GM18868 (cell line): ENCODE data around the gene ASCL1.
A peak's percentile ranks its signal among the peaks of the same experiment; 100 is the strongest.

Experiments
- ATAC-seq: cut with Tn5 transposase; IDR thresholded peaks from one replicate; pipeline ENCODE4 v1.9.1; 2021; ENCODE audit warnings: mild to moderate bottlenecking, moderate library complexity; ENCODE audit not compliant: unreplicated experiment

Gene ASCL1

DNA sequence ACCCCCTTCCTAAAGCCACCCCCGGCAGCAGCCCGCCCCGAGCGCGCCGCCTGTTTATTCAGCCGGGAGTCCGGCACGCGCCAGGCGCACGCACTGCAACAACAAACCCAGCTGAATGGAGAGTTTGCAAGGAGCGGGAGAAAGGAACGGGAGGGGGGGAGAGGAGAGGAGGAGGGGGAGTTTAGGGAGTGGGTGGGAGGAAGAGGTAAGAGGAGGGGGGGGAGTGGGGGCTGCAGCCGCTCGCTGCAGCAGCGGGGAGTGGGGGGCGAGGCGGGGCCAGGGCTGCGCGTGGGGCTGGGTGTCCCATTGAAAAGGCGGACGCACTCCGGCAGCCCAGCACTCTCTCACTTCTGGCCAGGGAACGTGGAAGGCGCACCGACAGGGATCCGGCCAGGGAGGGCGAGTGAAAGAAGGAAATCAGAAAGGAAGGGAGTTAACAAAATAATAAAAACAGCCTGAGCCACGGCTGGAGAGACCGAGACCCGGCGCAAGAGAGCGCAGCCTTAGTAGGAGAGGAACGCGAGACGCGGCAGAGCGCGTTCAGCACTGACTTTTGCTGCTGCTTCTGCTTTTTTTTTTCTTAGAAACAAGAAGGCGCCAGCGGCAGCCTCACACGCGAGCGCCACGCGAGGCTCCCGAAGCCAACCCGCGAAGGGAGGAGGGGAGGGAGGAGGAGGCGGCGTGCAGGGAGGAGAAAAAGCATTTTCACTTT, at the start of gene ASCL1:
ASCL1 (plus strand) TSS at position 336 of the 712 bp plus-strand sequence. CDS start 571 bp downstream, outside the sequence.
- peak; percentile 35 for ATAC-seq

DNA sequence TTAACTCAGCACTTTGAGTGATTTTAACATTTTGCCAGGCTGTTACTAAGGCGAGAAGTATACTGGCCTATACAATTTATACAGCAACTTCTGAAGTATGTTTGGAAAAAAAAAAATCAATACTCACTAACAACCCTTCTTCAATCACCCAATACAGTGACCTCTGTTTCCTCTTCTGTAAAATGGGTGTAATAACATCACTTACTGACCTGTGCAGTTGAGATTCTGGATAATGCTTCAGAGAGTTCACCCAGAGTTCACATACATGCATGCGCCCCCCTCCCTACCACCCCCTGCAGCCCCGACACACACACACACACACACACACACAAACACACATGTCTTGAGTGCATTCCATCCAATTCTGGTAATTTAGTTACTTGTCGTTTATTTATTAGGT, 49.6 kb upstream of the ASCL1 start:
- no peak for ATAC-seq

DNA sequence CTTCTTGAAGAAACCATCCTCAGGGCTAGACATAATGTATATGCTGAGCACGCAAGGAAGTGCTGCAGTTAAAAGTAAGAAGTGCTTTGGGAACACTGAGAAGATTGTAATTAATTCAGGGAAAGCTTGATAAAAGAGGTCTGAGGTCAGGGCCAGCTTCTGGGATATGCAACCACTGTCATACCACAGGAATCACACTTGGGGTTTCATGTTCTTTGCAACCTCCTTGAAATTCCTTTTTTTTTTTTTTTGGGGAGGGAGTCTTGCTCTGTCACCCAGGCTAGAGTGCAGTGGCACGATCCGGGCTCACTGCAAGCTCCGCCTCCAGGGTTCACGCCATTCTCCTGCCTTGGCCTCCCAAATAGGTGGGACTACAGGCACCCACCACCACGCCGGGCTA, 47.3 kb upstream of the ASCL1 start:
- ATAC-seq: no peak

DNA sequence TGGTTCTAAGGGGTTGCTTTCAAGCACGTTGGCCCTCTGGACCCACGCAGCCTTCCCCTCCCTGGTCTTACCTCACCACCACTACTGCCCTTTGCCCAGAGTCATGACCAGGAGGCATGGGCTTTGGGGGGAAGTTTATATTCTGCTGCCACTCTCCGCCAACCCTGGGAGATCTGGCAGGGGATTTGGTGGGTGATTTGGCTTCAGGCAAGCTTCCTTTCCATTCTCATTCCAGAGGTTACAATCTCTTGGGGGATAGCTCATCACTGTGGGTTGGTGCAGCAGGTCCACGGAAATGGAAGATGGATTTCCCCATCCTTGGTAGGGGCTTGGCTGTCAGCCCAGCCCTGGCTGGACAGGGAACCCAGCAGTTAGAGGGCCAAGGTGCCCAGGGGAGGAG, 46.7 kb upstream of the ASCL1 start:
- no peak for ATAC-seq

DNA sequence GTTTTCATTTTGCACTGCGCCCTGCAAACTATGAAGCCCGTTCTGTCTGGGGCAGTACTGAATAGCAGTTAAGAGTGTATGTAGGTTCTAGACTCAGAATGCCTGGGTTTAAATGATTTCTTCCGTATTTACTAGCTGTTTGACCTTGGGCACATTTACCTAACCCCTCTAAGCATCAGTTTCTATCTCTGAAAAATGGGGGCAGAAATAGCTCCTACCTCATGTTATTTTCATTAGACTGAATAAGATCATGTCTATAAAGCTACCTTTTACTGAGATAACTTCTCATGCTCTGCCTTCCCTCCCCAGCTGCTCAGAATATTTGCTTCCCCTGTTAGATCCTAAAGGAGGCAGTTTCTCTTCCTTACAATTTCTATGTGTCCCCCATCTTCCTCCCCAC, 46.2 kb upstream of the ASCL1 start:
- ATAC-seq: no peak

DNA sequence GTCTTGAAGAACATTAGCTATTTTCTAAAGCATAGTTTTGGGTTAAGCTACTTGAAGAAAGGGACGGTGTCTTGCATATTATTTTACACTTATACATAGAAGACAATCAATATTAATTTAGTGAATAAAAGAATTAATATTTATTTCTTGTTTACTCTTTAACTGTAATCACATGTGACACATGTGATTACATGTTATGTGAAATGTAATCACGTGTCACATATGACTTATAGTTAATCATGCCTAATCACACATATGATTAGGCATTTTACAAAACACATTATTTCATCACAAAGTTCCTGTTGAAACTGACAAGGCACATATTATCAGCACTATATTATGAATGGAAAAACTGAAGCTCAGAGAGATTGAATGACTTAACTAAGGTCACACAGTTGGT, 45.2 kb upstream of the ASCL1 start:
- ATAC-seq: no peak

DNA sequence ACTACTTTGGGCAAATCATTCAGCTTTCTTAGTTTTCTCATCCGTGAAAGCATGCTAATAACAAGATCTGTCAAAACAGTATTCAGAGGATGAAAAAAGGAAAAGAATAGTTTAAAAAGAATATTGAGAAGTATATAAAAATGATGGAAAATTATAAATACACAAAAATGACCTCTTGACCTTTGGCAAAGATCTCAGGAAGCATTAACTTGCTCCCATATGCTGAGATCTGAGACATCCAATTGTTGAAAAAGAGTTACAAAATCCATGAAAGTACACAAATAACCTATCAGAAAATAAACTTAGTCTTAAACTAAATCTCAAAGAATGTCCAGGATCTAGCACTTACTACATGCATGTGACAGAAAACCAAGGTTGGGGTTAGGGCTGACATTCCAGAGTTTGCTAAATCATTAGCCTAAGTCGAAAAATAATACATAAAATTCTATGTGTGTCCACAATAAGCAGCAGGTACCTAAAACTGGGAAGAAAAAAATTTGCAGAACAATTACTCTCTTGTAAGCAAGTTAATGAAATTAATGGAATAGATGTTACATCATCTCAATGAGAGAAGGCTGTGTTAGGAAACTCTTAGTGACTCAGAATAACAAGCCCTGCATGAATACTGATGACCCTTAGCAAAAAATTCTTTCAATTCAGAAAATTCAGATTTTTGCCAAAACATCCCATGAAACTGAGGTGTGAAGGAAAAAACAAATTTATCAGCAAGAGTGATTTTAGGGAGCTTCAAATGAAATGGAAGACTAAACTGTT, 43.8 kb upstream of the ASCL1 start:
- no peak for ATAC-seq

DNA sequence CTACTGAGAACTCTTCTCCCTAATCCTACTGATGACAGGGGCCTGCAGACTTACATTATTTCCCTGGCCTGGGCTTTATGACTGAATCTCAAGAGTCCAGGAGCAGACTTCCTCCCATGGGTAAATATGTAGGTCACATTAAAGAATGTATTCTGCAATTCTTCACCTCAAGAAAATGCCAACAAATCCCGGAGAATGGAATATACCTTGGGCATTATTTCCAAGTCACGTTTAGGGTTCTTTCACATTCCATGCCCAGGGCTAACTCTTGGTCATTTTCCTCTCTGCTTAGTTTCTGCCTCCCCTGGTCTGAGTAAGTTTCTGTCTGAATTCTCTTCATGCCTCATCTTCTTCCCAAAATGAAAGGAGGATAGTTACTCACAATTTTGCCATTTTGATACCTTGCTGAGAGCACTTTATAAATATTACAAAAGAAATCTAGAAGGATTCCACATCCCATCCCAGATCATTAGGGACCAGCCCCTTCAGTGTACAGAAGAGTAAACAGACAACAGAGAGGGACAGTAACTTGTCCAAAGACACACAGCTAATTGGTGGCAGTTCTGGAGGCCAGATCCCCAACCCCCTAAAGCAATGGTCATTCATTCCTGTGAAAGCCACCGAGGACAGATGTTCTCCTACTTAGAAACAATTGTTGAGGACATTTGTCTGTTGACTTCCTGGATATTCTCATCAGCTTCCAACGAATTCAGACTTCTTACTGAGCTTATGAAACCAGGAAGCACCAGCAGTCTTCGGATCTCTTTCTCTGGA, 41.0 kb upstream of the ASCL1 start:
- no peak for ATAC-seq

DNA sequence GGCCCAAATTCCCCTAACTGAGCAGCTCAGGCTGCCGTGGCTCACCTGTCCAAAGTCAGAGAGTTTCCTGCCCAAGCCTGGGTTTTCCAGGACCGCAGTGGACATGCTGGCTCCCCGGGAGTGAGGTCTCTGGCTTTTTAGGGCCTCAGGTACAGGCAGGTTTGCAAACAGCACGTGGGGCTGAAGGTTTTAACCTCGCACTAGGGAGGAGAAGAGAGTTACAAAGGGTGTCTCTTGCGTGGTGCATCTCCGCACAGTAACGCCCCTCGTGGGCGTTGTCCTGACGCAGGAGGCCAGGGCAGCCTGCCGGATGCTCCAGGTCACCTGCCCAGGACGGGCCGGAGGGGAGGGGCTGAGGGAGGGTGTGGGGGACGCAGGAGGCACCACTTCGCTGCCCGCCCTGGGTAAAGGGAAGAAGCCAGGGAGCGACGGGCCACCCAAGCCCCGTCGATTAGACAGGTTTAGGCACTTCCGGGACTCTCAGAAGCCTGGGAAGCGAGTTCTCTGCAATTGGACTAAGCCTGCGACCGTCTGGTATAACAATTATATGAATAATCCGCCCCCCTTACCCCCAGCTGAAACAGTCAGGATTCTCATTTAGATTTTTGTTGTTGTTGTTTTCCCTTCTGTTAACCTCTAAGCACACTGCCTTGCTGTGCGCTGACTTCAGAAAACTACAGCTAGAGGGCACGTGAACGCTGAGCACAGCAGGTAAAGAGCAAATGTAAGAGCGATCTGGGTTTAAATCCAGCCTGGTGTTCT, 40.3 kb upstream of the ASCL1 start, which contains the start of gene PAH:
PAH (minus strand) TSS at position 219 of the 762 bp plus-strand sequence; CDS start at position 105, 114 bp downstream.
- ATAC-seq: no peak

DNA sequence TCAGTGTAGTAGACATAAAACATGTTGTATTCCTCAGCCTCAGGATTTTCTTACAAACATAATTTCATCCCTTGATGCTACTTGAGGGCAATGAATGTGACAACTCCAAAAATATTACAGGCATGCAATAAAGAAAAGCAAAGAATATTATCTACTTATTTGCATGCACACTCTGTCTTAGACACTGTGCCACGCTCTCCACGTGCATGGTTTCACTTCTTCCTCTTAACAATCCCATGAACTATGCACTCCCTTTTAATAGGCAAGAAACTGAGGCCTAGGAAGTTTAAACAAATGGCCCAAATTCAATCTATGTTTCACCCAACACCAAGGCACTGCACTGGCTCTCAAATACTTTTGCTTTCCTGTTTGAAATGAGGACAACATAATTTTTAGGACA, 38.6 kb upstream of the ASCL1 start:
- ATAC-seq: no peak

DNA sequence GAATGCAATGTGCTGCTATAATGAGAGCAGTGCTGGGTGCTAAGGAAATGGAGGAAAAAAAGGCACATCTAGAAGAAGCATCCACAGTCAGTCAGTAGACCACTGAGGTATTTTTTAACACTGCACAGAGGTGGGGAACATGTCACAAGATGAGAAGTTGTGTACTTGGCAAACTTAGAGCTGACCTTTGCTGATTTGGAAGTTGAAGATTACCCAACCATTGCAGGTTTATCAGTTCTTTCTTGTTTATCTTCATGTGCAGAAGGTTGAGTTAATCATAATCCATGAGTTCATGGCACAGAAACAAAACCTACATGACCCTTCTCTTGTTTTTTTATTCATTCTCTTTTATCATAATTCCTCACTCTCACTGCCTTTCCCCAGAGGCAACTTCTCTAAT, 37.2 kb upstream of the ASCL1 start:
- ATAC-seq: no peak

DNA sequence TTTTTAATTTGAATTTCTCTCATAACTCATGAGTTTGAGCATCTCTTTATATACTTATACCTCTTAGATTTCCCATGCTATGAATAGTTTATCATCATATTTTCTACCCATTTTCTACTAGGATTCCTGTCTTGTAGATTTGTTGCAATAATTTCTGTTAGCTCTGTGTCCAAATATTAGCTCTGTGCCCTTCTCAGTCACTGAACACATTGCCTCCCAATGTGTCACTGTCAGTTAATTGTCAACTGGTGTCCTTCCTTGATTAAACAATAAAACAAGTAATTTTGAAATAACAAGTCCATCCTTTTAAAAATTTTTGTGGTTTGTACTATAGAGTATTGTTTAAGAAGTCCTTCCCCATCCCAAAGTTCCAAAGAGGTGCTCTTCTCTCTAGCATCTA, 36.2 kb upstream of the ASCL1 start:
- ATAC-seq: no peak

DNA sequence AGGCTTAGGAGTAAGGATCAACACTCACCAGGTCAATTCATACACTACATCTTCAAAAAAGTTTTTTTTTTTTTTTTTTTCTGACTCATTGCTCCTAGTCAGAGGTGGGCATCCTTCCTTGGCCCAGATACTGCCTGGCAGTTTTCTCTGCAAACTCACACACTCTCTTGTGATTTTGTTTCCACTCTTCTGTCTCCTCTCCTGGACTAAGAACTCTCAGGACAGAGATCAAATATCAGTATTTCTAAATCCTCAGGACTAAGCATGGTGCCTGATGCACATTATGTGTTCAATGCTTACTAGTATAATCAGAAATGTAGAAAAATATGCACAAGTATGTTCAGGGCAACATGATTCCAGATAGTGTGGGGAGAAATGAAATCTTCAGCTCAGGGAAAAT, 30.3 kb upstream of the ASCL1 start:
- ATAC-seq: no peak

DNA sequence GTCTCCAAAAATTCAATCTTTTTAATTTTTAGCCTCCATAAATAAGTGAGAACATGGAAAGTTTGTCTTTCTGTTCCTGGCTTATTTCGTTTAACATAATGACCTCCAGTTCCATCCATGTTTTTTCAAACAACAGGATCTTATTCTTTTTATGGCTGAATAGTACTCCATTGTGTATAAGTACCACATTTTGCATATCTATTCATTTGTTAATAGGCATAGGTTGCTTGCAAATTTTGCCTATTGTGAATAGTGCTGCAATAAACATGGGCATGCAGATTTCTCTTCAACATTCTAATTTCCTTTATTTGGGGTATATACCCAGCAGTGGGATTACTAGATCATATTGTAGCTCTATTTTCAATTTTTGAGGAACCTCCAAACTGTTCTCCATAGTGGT, 24.3 kb upstream of the ASCL1 start:
- no peak for ATAC-seq

DNA sequence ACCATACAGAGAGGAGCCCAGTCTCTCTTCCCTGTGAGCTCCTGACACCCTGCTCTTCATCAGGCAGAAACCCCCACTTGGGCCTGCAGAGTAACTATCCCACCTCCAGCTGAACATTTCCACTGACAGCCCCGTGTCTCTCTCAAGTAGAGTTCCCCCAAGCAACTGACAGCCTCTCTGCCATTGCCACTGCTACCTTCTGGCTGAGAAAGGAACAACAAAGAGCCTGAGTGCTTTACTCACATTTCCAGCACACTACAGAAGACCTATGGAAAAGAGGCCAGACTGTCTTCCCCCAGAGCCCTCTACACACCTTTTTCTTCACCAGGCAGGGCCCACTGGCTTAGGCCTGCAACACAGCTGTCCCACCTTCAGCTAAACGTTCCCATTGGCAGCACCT, 18.4 kb upstream of the ASCL1 start:
- ATAC-seq: no peak

DNA sequence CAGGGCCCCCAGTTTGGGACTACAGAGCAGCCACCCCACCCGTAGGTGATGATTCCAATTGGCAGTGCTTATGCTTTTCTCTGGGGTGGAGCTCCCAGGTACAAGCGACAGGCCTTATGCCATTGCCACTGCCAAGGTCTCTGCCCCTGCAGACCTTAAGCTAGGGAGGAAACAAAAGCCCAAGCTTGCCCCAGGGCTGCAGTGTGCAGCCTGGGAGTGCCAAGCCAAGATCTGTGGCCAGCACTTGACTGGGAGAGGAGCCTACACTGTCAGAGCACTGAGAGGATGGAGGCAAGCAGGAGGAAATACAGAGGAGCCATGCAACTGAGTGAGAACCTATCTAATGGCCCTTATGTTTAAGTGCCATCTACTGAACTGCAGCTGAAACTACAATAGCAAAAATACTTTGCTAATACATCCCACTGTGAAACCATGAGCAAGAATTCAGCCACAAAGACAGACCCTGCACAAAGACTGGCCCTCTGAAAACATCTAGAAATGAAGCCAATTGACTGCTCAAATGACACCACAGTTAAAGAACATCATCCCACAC, 17.7 kb upstream of the ASCL1 start:
- ATAC-seq: no peak

DNA sequence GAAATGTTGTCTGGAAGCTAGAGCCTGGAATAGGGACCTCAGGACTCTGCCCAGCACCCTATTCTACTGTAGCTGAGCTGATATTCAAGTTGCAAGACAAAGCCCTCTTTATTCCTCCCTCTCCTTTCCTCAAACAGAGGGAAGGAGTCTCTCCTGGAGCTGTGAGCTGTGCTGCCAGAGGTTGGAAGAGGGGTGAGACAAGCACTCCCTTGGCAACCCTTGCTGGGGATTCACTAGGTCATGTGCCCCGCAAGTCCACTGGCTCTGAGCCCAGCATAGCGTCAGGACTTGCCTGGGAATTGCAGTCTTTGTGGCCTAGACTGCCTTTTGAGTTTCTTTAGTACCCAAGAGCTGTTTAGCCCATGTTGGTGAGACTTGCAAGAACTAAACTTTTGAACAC, 11.4 kb upstream of the ASCL1 start:
- ATAC-seq: no peak

DNA sequence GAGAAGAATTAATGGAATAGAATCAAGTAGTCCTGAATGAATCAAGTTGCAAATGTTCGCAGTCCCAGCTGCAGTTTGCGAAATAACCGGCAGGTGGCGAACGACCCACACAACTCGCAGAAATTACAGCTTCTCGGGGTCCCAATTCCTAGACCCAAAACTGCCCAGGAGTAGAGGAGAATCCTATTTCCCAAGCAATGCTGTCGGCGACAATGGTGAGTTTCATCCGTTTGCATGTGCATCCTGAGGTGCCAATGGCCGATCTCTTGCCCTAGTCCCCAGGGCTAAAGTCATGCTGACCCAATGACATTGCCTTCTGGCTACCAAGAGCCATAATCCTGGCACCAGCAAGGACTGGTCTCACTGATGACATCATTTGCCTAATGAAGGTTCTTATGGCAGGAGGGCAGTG, 8.5 kb upstream of the ASCL1 start:
- no peak for ATAC-seq

DNA sequence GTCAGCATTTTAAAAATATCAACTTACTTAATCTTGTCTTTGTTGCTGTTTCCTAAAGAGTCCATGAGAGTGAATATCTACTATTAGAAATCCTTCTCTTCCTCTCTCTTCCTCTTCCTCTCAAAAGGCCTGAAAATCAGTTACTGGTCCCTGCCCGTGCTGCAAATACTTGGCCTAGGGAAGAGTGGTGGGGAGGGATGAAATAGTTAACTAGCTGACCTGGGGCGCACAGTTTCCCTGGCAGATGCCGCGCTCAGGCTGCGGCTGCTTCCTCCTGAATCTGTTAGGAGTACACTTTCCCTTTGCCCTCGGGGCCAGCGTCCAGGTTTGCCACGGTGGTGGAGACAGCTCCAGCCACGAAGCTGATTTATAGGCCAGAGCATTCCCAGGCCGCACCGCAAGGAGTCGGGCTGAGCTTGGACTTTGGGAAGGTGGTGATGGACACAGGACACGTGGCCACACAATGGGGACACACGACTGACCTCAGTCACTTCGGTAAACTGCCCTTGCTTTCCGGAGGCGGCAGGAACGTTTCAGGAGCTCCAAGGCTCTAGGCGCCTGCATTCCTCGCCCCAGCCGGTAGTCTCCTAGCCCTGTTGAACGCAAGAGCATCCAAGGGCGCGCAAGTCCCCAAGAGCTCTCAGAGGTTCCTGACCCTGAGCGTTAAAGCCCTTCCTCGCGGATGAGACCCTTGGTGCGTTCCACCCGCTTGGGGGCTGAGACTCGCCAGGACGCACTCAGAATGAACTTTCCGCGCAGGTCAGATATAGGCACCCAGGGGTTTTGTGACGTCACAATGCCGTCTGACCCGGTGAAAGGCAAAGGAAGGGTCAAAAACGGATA, 7.1 kb upstream of the ASCL1 start:
- no peak for ATAC-seq
